ENCODE data around the gene EXD3.

DNA sequence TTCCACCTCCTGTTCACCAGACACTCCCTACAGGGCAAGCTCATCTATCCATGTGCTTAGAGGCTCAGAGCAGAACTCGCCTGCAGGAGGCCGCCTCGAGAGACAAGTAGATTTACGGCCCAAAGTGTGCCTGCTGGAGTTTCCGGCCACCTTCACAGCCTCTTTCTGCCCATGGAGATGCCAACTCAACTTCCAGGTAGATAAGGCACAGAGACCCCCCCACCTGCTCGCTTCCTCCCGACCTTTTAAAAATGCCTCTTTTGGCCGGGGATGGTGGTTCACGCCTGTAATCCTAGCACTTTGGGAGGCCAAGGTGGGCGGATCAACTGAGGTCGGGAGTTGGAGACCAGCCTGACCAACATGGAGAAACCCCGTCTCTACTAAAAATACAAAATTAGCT lies 46.6 kb downstream of the EXD3 start:
- TF ChIP-seq, protein P1, sequence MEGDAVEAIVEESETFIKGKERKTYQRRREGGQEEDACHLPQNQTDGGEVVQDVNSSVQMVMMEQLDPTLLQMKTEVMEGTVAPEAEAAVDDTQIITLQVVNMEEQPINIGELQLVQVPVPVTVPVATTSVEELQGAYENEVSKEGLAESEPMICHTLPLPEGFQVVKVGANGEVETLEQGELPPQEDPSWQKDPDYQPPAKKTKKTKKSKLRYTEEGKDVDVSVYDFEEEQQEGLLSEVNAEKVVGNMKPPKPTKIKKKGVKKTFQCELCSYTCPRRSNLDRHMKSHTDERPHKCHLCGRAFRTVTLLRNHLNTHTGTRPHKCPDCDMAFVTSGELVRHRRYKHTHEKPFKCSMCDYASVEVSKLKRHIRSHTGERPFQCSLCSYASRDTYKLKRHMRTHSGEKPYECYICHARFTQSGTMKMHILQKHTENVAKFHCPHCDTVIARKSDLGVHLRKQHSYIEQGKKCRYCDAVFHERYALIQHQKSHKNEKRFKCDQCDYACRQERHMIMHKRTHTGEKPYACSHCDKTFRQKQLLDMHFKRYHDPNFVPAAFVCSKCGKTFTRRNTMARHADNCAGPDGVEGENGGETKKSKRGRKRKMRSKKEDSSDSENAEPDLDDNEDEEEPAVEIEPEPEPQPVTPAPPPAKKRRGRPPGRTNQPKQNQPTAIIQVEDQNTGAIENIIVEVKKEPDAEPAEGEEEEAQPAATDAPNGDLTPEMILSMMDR (conservative IDR thresholded peaks at IDR 0.05; ENCODE audit: low read depth, low read length), result no peak
- TF ChIP-seq POLR2A (IDR thresholded peaks at IDR 0.05; ENCODE audit: low read depth, low read length), result no peak
- TF ChIP-seq ELK1 (IDR thresholded peaks at IDR 0.05; ENCODE audit: borderline replicate concordance, low read depth, low read length), result no peak
- TF ChIP-seq NFE2L2 (IDR thresholded peaks at IDR 0.05; ENCODE audit: low read depth, low read length), result no peak
- TF ChIP-seq MAFK (IDR thresholded peaks at IDR 0.05; ENCODE audit: low read depth, low read length), result no peak
- no peak for TF ChIP-seq CEBPB (IDR thresholded peaks at IDR 0.05; ENCODE audit: low read depth, low read length)
- no peak for TF ChIP-seq MAZ (IDR thresholded peaks at IDR 0.05; ENCODE audit: borderline replicate concordance, low read depth, low read length)
- no peak for TF ChIP-seq USF2 (IDR thresholded peaks at IDR 0.05; ENCODE audit: low read depth, low read length)

All from IMR-90 (cell line).